BE2C (cell line): ENCODE data around the gene HELZ2.

Source experiments
- DNase-seq: peaks from one replicate; pipeline ENCODE4 v3.0.0-alpha.2; 2020
- H3K27me3 ChIP-seq: fragments of 250-450 bp; sonication (Bioruptor Pico); 2 replicates; pipeline ENCODE4 v1.5.1; 2020; ENCODE audit warnings: mild to moderate bottlenecking
- H3K36me3 ChIP-seq: fragments of 250-450 bp; sonication (Bioruptor Pico); 2 replicates; pipeline ENCODE4 v1.5.1; 2020; ENCODE audit warnings: mild to moderate bottlenecking
- H3K4me1 ChIP-seq: fragments of 250-450 bp; sonication (Bioruptor Pico); 2 replicates; pipeline ENCODE4 v1.5.1; 2020
- H3K4me3 ChIP-seq: 2 replicates; pipeline ENCODE4 v1.5.1; 2011; ENCODE audit warnings: low read depth, low read length
- H3K9me3 ChIP-seq: fragments of 250-450 bp; sonication (Bioruptor Pico); 2 replicates; pipeline ENCODE4 v1.5.1; 2020
- TF ChIP-seq, protein P1 (sequence below): IDR thresholded peaks from 2 replicates; pipeline ENCODE4 v1.5.1; 2012; ENCODE audit warnings: mild to moderate bottlenecking, low read depth, low read length

The HELZ2 gene

DNA sequence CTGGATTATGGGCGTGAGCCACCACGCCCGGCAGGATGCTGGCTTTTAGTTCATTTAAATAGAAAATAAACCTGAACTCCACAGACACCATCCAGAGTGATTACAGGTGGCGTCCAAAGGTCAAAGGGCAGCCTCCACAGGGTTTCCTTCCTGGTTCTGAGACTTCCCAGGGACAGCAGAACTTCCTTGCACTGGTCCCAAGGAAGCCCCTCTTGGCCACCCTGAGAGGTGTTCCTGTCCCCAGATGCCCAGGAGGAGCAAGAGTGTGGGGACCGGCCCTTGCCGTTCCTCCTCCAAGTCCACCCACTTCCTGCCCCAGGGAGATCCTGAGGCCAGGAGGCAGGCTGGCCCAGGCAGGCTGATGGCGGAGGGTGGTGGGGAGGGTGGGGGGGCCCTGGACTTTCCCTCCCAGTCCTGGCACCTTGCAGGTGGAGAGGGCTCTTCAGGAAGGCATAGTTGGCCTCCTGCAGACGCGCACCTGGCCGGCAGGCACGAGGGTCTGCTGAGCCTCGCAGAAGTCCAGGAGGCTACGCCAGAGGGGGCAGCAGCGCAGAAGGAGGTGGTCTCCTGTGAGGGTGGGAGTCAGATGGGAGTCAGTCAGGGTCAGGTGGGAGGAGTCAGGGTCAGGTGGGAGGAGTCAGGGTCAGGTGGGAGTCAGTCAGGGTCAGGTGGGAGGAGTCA, 15.1 kb downstream of the HELZ2 start:
- no peak for DNase-seq
- peaks cover 6% of the 10 kb centered on the region; the same call in 1 of the 2 replicates for H3K4me1 ChIP-seq
- H3K27me3 ChIP-seq, result no peaks in the 10 kb centered on the region

DNA sequence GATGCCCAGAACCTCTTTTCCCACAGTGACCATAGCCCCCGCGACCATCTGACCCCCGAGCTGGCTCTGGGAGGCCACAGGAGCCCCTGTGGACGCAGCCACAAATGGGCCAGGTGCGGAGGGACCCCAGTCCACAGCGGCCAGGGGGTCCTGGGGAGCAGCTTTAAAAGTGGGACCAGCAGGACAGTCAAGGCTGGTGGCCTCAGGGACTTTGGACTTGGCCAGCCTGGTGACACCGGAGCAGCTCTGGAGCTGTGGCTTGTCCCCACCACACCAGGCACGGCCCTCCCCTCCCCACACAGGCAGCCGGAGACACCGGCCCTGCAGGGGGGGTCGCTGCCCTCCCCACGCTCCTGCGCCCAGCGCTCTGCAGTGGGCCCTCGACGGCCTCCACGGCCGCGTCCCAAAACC, 16.6 kb downstream of the HELZ2 start:
- no peak overlapping the region for H3K4me3 ChIP-seq
- TF ChIP-seq, protein P1, sequence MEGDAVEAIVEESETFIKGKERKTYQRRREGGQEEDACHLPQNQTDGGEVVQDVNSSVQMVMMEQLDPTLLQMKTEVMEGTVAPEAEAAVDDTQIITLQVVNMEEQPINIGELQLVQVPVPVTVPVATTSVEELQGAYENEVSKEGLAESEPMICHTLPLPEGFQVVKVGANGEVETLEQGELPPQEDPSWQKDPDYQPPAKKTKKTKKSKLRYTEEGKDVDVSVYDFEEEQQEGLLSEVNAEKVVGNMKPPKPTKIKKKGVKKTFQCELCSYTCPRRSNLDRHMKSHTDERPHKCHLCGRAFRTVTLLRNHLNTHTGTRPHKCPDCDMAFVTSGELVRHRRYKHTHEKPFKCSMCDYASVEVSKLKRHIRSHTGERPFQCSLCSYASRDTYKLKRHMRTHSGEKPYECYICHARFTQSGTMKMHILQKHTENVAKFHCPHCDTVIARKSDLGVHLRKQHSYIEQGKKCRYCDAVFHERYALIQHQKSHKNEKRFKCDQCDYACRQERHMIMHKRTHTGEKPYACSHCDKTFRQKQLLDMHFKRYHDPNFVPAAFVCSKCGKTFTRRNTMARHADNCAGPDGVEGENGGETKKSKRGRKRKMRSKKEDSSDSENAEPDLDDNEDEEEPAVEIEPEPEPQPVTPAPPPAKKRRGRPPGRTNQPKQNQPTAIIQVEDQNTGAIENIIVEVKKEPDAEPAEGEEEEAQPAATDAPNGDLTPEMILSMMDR, result no peak
- H3K36me3 ChIP-seq, result no peaks in the 10 kb centered on the region
- DNase-seq, result no peak
- peaks cover 9% of the 10 kb centered on the region; the same call in 1 of the 2 replicates for H3K4me1 ChIP-seq
- no peaks in the 10 kb centered on the region for H3K9me3 ChIP-seq
- no peaks in the 10 kb centered on the region for H3K27me3 ChIP-seq

More for the DNA sequence above, 15.1 kb downstream of the HELZ2 start:
- TF ChIP-seq, protein P1, result no peak
- H3K36me3 ChIP-seq, result no peaks in the 10 kb centered on the region
- no peak overlapping the region for H3K4me3 ChIP-seq
- H3K9me3 ChIP-seq, result no peaks in the 10 kb centered on the region

DNA sequence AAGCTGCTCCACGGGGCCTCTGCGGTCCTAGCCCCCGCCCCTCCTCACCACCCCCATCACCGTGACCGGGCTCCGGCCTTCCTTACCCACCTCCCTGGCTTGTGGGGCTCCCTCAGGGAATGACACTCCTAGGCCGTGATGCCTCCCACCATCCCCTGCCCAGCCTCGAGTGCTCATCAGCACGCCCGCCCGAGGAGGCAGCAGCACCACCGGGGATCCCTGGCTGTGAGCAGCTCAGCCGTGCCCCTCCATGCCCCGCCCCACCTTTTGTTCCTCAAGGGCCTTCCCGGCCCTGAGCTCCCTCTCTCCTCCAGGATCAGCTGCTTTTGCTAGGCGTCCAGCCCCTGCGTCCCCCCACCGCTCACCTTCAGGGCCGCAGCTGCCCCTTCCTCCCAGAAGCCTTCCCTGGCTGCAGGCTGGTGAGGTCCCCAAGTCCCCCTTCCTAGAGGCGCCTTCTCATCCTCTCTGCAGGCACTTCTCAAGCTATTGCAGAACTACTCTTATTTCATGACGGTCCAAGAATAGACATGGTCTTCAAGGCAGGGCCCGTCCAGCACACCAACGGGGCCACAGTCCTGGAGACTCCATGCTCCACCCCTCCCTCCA, 17.1 kb downstream of the HELZ2 start:
- Histone ChIP-seq H3K4me3 (no peak overlapping the region), H3K27me3 (no peaks in the 10 kb centered on the region), H3K4me1 (peaks cover 9% of the 10 kb centered on the region; the same call in 1 of the 2 replicates), H3K9me3 (no peaks in the 10 kb centered on the region), H3K36me3 (no peaks in the 10 kb centered on the region)
- TF ChIP-seq, protein P1, result no peak
- DNase-seq, result no peak

DNA sequence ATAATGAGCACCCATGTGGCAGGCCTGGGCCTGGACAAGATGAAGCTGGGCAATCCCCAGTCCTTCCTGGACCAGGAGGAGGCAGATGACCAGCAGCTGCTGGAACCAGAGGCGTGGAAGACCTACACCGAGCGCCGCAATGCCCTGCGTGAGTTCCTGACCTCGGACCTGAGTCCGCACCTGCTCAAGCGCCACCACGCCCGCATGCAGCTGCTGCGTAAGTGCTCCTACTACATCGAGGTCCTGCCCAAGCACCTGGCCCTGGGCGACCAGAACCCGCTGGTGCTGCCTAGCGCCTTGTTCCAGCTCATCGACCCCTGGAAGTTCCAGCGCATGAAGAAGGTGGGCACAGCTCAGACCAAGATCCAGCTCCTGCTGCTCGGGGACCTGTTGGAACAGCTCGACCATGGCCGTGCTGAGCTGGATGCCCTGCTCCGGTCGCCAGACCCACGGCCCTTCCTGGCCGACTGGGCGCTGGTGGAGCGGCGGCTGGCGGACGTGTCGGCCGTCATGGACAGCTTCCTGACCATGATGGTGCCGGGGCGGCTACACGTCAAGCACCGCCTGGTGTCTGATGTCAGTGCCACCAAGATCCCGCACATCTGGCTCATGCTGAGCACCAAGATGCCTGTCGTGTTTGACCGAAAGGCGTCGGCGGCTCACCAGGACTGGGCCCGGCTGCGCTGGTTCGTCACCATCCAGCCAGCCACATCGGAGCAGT, 18.2 kb downstream of the HELZ2 start:
- peaks cover 9% of the 10 kb centered on the region; the same call in 1 of the 2 replicates for H3K4me1 ChIP-seq
- H3K36me3 ChIP-seq, result no peaks in the 10 kb centered on the region
- TF ChIP-seq, protein P1, result no peak
- no peak for DNase-seq
- no peak overlapping the region for H3K4me3 ChIP-seq
- no peaks in the 10 kb centered on the region for H3K9me3 ChIP-seq
- H3K27me3 ChIP-seq, result no peaks in the 10 kb centered on the region

DNA sequence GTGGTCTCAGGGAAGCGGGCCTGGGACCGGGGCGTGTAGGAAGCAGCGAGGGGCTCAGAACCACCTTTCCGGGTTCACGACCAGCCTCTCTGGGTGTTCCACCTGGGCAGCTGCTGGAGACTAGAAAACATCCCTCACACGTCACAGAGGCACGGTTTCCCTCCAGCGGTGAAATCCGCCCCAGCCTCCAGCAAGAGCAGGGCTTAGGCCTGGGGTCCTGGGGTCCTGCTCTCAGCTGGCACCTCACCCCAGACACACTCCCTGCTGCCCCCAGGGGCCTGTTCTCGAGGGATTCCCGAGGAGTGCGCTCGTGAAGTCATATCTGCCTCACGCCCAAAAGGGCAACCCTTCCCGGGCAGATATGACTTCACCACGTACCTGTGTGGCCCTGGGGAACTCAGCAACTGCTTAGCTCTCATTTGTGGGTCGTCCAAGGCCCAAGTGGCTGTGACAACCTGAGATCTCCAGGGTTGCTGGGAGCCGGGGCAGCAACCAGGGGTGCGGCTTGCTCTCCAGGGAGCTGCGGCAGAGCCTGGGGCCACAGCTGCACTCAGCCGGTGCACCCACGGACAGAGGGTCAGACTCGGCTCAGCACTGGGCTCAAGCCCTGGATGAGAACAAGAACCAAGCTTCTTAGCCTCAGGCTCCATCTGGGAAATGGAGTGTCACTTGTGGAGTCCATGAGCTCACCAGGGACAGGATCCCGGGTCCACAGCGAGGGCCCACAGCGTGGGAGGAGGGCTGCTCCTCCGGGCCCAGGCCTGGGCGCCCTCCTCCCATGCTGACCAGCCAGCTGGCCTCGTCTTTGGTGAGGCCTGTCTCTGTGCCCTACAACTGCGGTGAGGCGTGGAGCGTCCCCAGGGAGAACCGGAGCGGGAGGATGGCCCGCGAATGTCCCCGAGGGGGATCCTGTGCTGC, 19.4 kb downstream of the HELZ2 start:
- Histone ChIP-seq H3K36me3 (no peaks in the 10 kb centered on the region), H3K4me3 (peak overlapping the region; percentile 66), H3K4me1 (peaks cover 9% of the 10 kb centered on the region; the same call in 1 of the 2 replicates), H3K27me3 (no peaks in the 10 kb centered on the region), H3K9me3 (no peaks in the 10 kb centered on the region)
- TF ChIP-seq, protein P1, result no peak
- no peak for DNase-seq
